Dendritic cell treated with granulocyte-macrophage colony-stimulating factor and Interleukin-4, amounts not matched to agents 40 ng/mL and 50 ng/mL, for 4 days (primary cell): Measurements from ENCODE around the gene EPB41L2.
"Not testable (repeated sequence)": the region's sequence is repeated elsewhere in the genome, so short reads cannot be mapped to it uniquely, and the experiment has no call there.

Experiments
- H3K27ac Mint-ChIP-seq: one replicate; pipeline ENCODE4 v1.8.0; 2022; ENCODE audit warnings: mild to moderate bottlenecking, mixed read lengths
- H3K27me3 Mint-ChIP-seq: one replicate; pipeline ENCODE4 v1.8.0; 2022; ENCODE audit warnings: mild to moderate bottlenecking, mixed read lengths
- H3K36me3 Mint-ChIP-seq: one replicate; pipeline ENCODE4 v1.8.0; 2022; ENCODE audit warnings: low read depth, mixed read lengths
- H3K4me1 Mint-ChIP-seq: one replicate; pipeline ENCODE4 v1.8.0; 2022; ENCODE audit warnings: low read depth, mixed read lengths
- H3K4me3 Mint-ChIP-seq: one replicate; pipeline ENCODE4 v1.8.0; 2022; ENCODE audit warnings: mild to moderate bottlenecking, moderate library complexity, mixed read lengths
- H3K9me3 Mint-ChIP-seq: one replicate; pipeline ENCODE4 v1.8.0; 2022; ENCODE audit warnings: mixed read lengths
- intact Hi-C: fragments of 100-400 bp; cut with micrococcal nuclease; formaldehyde crosslinking; loops from one replicate; pipeline ENCODE4 v1.15.0; 2022

EPB41L2 gene

GRCh38 chr6:130923350-130923749, 139.7 kb downstream of the EPB41L2 start:
- H3K4me1 Mint-ChIP-seq = peaks cover 18% of the 10 kb centered on the region
- H3K4me3 Mint-ChIP-seq = no peak overlapping the region
- H3K27me3 Mint-ChIP-seq = no peaks in the 10 kb centered on the region
- peak overlapping the region; percentile 6 for H3K27ac Mint-ChIP-seq
- intact Hi-C loops = no loop called here
- H3K9me3 Mint-ChIP-seq = no peaks in the 10 kb centered on the region
- H3K36me3 Mint-ChIP-seq = no peaks in the 10 kb centered on the region

GRCh38 chr6:130922922-130923321, 140.1 kb downstream of the EPB41L2 start:
- Mint-ChIP-seq H3K4me3 (no peak overlapping the region), H3K27me3 (no peaks in the 10 kb centered on the region), H3K4me1 (peaks cover 14% of the 10 kb centered on the region), H3K36me3 (no peaks in the 10 kb centered on the region), H3K27ac (peak overlapping the region; percentile 6), H3K9me3 (no peaks in the 10 kb centered on the region)
- intact Hi-C loops = no loop called here

- Mint-ChIP-seq H3K4me3 (no peak overlapping the region), H3K27me3 (no peaks in the 10 kb centered on the region), H3K4me1 (peaks cover 10% of the 10 kb centered on the region), H3K27ac (no peak overlapping the region), H3K9me3 (no peaks in the 10 kb centered on the region), H3K36me3 (no peaks in the 10 kb centered on the region)
- intact Hi-C loops = no loop called here
Measured at GRCh38 chr6:130920969-130921368, 142.1 kb downstream of the EPB41L2 start.

DNA sequence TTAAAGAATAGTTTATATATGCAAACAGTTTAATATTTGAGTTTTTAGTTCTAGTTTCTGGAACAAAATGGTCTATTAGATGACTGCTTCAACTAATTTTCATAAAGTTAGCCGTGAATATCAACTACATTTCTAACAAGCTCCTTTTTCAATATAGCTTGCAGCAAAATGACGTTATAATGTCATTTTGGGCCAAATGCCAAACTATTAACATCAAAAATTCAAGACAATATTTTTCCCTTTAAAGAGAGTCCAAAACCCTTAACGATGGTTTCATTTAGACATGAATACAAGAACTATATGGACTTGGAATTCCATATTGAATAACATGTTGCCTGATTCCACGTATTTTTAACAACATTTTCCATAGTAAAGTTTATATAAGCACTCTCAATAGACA, 144.9 kb downstream of the EPB41L2 start:
- Mint-ChIP-seq H3K27ac (no peak overlapping the region), H3K36me3 (no peaks in the 10 kb centered on the region), H3K9me3 (no peaks in the 10 kb centered on the region), H3K27me3 (no peaks in the 10 kb centered on the region), H3K4me3 (no peak overlapping the region), H3K4me1 (peaks cover 6% of the 10 kb centered on the region)
- intact Hi-C loops = no loop called here

GRCh38 chr6:130915606-130916005, 147.4 kb downstream of the EPB41L2 start:
- H3K27ac Mint-ChIP-seq, H3K4me3 Mint-ChIP-seq, H3K4me1 Mint-ChIP-seq, H3K27me3 Mint-ChIP-seq, H3K9me3 Mint-ChIP-seq, H3K36me3 Mint-ChIP-seq, intact Hi-C loops: not testable (repeated sequence)

DNA sequence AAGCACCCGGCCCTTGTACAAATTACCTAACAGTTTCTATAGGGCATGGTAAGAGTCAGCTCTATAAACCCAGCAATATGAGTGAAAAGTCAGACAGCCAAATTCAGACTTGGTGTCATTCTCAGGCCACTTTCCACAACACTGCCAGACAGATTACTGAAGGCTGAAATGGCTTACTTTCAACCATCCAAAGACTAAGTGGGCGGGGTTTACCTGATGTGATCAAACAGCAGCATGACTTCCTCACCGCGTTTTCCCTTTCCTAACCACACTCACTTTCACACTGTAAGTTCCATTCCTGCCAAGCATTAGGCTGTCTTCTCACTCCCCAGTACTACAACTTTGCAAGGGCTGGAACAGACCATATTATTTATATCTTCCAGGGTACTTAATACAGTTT, 149.9 kb downstream of the EPB41L2 start:
- Mint-ChIP-seq H3K36me3 (no peaks in the 10 kb centered on the region), H3K4me1 (no peaks in the 10 kb centered on the region), H3K9me3 (no peaks in the 10 kb centered on the region), H3K27me3 (no peaks in the 10 kb centered on the region), H3K27ac (no peak overlapping the region), H3K4me3 (no peak overlapping the region)
- intact Hi-C loops = no loop called here

GRCh38 chr6:130912434-130912833, 150.6 kb downstream of the EPB41L2 start:
- intact Hi-C loops = no loop called here
- Mint-ChIP-seq H3K27me3 (no peaks in the 10 kb centered on the region), H3K36me3 (no peaks in the 10 kb centered on the region), H3K4me3 (no peak overlapping the region), H3K27ac (no peak overlapping the region), H3K4me1 (no peaks in the 10 kb centered on the region), H3K9me3 (no peaks in the 10 kb centered on the region)

- no peaks in the 10 kb centered on the region for H3K36me3 Mint-ChIP-seq
Measured at GRCh38 chr6:130908958-130909357, 154.1 kb downstream of the EPB41L2 start.

DNA sequence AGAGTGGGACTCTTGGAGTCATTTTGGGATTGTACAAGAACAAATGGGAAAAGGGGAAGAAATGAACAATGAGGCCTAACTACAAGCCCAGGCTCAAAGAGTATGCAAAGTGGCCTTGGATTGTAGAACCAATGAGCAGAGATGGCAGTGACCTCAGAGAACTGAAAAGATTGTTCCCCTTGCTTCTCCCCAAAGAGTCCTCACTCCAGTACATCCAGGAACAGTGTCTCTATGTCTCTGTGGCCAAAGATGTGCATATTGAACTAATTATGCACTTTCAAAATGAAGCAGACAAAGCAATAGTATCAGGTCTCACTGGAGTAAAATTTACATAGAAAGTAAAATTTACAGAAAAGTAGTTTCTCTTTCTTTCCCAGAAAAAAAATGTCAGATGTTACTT, 154.9 kb downstream of the EPB41L2 start:
- no peaks in the 10 kb centered on the region for H3K36me3 Mint-ChIP-seq
- no peak overlapping the region for H3K27ac Mint-ChIP-seq
- H3K4me3 Mint-ChIP-seq = no peak overlapping the region
- H3K4me1 Mint-ChIP-seq = no peaks in the 10 kb centered on the region
- intact Hi-C loops = no loop called here
- H3K27me3 Mint-ChIP-seq = no peaks in the 10 kb centered on the region
- H3K9me3 Mint-ChIP-seq = no peaks in the 10 kb centered on the region

More at GRCh38 chr6:130908958-130909357, 154.1 kb downstream of the EPB41L2 start:
- H3K4me1 Mint-ChIP-seq = no peaks in the 10 kb centered on the region
- H3K9me3 Mint-ChIP-seq = no peaks in the 10 kb centered on the region
- H3K27me3 Mint-ChIP-seq = no peaks in the 10 kb centered on the region
- H3K4me3 Mint-ChIP-seq = no peak overlapping the region
- no peak overlapping the region for H3K27ac Mint-ChIP-seq
- intact Hi-C loops = no loop called here

- Mint-ChIP-seq H3K27me3 (no peaks in the 10 kb centered on the region), H3K4me1 (no peaks in the 10 kb centered on the region), H3K4me3 (no peak overlapping the region), H3K36me3 (no peaks in the 10 kb centered on the region), H3K27ac (no peak overlapping the region), H3K9me3 (no peaks in the 10 kb centered on the region)
- intact Hi-C loops = no loop called here
Measured at GRCh38 chr6:130907687-130908086, 155.4 kb downstream of the EPB41L2 start.

GRCh38 chr6:130906736-130907381, 156.2 kb downstream of the EPB41L2 start:
- H3K27ac Mint-ChIP-seq = no peak overlapping the region
- H3K4me3 Mint-ChIP-seq = no peak overlapping the region
- intact Hi-C loops = no loop called here
- no peaks in the 10 kb centered on the region for H3K27me3 Mint-ChIP-seq
- no peaks in the 10 kb centered on the region for H3K36me3 Mint-ChIP-seq
- no peaks in the 10 kb centered on the region for H3K4me1 Mint-ChIP-seq
- no peaks in the 10 kb centered on the region for H3K9me3 Mint-ChIP-seq

GRCh38 chr6:130903602-130904001, 159.4 kb downstream of the EPB41L2 start:
- Mint-ChIP-seq H3K27ac (no peak overlapping the region), H3K9me3 (no peaks in the 10 kb centered on the region), H3K27me3 (no peaks in the 10 kb centered on the region), H3K4me3 (no peak overlapping the region), H3K4me1 (no peaks in the 10 kb centered on the region), H3K36me3 (no peaks in the 10 kb centered on the region)
- intact Hi-C loops = no loop called here

DNA sequence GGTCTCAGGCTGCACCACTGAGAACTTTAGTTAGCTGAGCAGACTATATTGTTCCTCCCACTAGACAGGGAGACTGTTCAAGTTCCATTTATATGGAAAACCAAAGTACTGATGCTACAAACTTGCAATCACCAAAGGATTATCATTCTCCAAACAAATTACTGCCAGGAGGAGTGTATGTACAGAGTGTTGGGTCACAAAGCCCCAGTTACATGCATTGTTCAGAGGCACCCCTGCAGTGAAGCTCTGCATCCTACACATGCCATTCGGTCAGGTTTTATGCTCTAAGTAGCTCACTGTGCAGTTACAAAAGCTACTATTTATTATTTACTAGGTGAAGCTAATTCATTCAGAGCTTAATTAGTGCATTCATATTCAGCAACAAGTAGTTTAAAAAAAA, 160.0 kb downstream of the EPB41L2 start:
- H3K9me3 Mint-ChIP-seq = no peaks in the 10 kb centered on the region
- no peak overlapping the region for H3K27ac Mint-ChIP-seq
- H3K4me1 Mint-ChIP-seq = no peaks in the 10 kb centered on the region
- intact Hi-C loops = no loop called here
- no peak overlapping the region for H3K4me3 Mint-ChIP-seq
- no peaks in the 10 kb centered on the region for H3K36me3 Mint-ChIP-seq
- no peaks in the 10 kb centered on the region for H3K27me3 Mint-ChIP-seq

DNA sequence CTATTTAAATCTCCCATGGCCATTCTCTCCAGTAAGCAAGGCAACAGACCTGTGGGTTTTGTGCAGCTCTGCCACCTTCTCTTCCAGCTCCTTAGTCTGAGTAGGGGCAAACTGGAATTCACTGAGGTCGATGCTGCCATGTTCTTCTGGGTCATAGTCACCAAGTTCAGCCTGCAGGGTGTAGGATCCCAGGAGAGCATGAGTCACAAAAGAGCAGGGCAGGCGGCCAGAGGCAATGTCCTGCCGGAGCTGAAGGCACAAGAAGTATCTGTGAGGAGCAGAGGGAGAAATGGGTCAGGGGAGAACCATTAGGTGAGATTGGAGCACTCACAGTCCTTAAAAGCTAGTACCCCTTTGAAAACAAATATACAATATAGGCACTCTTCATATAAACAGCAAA, 162.1 kb downstream of the EPB41L2 start:
- intact Hi-C loops = no loop called here
- Mint-ChIP-seq H3K4me1 (no peaks in the 10 kb centered on the region), H3K36me3 (no peaks in the 10 kb centered on the region), H3K4me3 (no peak overlapping the region), H3K9me3 (no peaks in the 10 kb centered on the region), H3K27me3 (no peaks in the 10 kb centered on the region), H3K27ac (no peak overlapping the region)

DNA sequence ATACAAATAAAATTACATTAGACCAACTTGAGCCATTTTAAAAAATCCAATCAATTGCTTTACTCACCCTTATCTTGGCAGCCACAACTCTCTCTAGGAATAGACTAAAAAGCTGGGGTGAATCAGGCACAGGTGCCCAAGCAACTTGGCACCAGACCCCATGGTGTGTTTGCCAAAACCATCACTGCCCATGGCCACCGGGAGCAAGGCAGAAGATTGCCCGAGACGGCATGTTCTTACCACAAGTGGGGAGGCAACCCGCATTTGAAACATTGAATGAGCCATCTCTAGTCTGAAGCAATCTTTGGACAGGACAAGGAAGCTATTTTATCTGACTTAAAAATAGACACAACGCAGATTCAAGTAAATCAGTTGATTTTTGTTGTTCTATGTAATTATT, 166.8 kb downstream of the EPB41L2 start:
- H3K27me3 Mint-ChIP-seq = no peaks in the 10 kb centered on the region
- no peak overlapping the region for H3K4me3 Mint-ChIP-seq
- H3K36me3 Mint-ChIP-seq = no peaks in the 10 kb centered on the region
- intact Hi-C loops = no loop called here
- no peaks in the 10 kb centered on the region for H3K9me3 Mint-ChIP-seq
- peaks cover 16% of the 10 kb centered on the region for H3K4me1 Mint-ChIP-seq
- no peak overlapping the region for H3K27ac Mint-ChIP-seq
